IMR-90 (cell line): ENCODE results near the gene CGREF1. TPM values are rescaled to one million over a fixed set of nuclear protein-coding genes. Genes with fewer than 3 reads are reported as not detected.

ENCODE experiments used
- ATAC-seq: fragments of 200-7000 bp; cut with Tn5 transposase; 2 replicates; pipeline ENCODE4 v1.9.1; 2020; ENCODE audit warnings: low read depth, mild to moderate bottlenecking, moderate library complexity
- BruUV-seq: library from RNA; stranded (reverse); fragments of 400-500 nt; replicated peaks from 2 replicates; lab custom pipeline; 2021; lab: Mats Ljungman, UMichigan
- CTCF ChIA-PET: fragments of 300-600 bp; formaldehyde crosslinking; extraction: SDS; loops from one replicate; lab custom pipeline; 2021; ENCODE audit warnings: antibody characterized with exemption; lab: Yijun Ruan, JAX
- POLR2A ChIA-PET: fragments of 300-600 bp; sonication (Branson Sonifier 250); formaldehyde crosslinking; loops from one replicate; lab custom pipeline; 2022; ENCODE audit warnings: antibody characterized with exemption; ENCODE audit not compliant: unreplicated experiment; lab: Charles Lee
- DNase-seq: peaks from one replicate; pipeline ENCODE4 v3.0.0; 2013
- H2AFZ ChIP-seq: replicated peaks from 2 replicates; pipeline ENCODE3; 2013; ENCODE audit warnings: low read length, mild to moderate bottlenecking; ENCODE audit not compliant: poor library complexity
- H2AK5ac ChIP-seq: 2 replicates; pipeline ENCODE4 v1.6.1; 2013; ENCODE audit warnings: low read depth, low read length, inconsistent platforms
- H2AK9ac ChIP-seq: replicated peaks from 2 replicates; pipeline ENCODE3; 2013; ENCODE audit warnings: mild to moderate bottlenecking, low read depth, low read length, moderate library complexity; ENCODE audit not compliant: poor library complexity
- H2BK120ac ChIP-seq: 2 replicates; pipeline ENCODE4 v1.6.1; 2013; ENCODE audit warnings: low read depth, low read length, inconsistent platforms
- H2BK15ac ChIP-seq: 3 replicates; pipeline ENCODE4 v1.6.1; 2013; ENCODE audit warnings: low read depth, low read length, inconsistent platforms
- H2BK20ac ChIP-seq: 2 replicates; pipeline ENCODE4 v1.6.1; 2013; ENCODE audit warnings: low read depth, mild to moderate bottlenecking, inconsistent platforms, low read length, moderate library complexity
- H2BK5ac ChIP-seq: 2 replicates; pipeline ENCODE4 v1.6.1; 2013; ENCODE audit warnings: mild to moderate bottlenecking, low read depth, low read length, inconsistent platforms; ENCODE audit not compliant: poor library complexity, severe bottlenecking
- H3K14ac ChIP-seq: replicated peaks from 2 replicates; pipeline ENCODE4 v1.6.1; 2013; ENCODE audit warnings: low read depth, low read length, inconsistent platforms
- H3K18ac ChIP-seq: 2 replicates; pipeline ENCODE4 v1.6.1; 2013; ENCODE audit warnings: low read depth, low read length, control low read depth
- H3K23ac ChIP-seq: 2 replicates; pipeline ENCODE4 v1.6.1; 2013; ENCODE audit warnings: low read depth, low read length, inconsistent platforms
- H3K27ac ChIP-seq: 2 replicates; pipeline ENCODE4 v1.5.1; 2013; ENCODE audit warnings: mild to moderate bottlenecking, control low read depth, low read length; ENCODE audit not compliant: insufficient read depth
- H3K27me3 ChIP-seq: 2 replicates; pipeline ENCODE4 v1.6.1; 2013; ENCODE audit warnings: low read length; ENCODE audit not compliant: control insufficient read depth, insufficient read depth
- H3K36me3 ChIP-seq: 2 replicates; pipeline ENCODE4 v1.6.1; 2013; ENCODE audit warnings: low read length, mixed read lengths; ENCODE audit not compliant: control insufficient read depth, insufficient read depth
- H3K4ac ChIP-seq: 2 replicates; pipeline ENCODE4 v1.6.1; 2013; ENCODE audit warnings: low read depth, low read length, inconsistent platforms
- H3K4me1 ChIP-seq: 2 replicates; pipeline ENCODE4 v1.6.1; 2013; ENCODE audit warnings: low read length, mixed read lengths; ENCODE audit not compliant: control insufficient read depth, insufficient read depth
- H3K4me2 ChIP-seq: 2 replicates; pipeline ENCODE4 v1.6.1; 2013; ENCODE audit warnings: low read depth, mild to moderate bottlenecking, control low read depth, low read length, moderate library complexity
- H3K4me3 ChIP-seq: 2 replicates; pipeline ENCODE4 v1.5.1; 2013; ENCODE audit warnings: low read depth, mild to moderate bottlenecking, control low read depth, low read length, moderate library complexity; ENCODE audit not compliant: insufficient read depth
- H3K56ac ChIP-seq: 2 replicates; pipeline ENCODE4 v1.6.1; 2013; ENCODE audit warnings: low read length, inconsistent platforms; ENCODE audit not compliant: insufficient read depth; ENCODE audit errors: extremely low read depth
- H3K79me1 ChIP-seq, 2 experiments: 2 replicates each; pipeline ENCODE4 v1.6.1; 2013; ENCODE audit warnings: low read length in 2 of 2, inconsistent platforms in 1 of 2, low read depth in 1 of 2
- H3K9ac ChIP-seq: 2 replicates; pipeline ENCODE4 v1.6.1; 2013; ENCODE audit warnings: low read depth, low read length, control low read depth
- H3K9me1 ChIP-seq: 2 replicates; pipeline ENCODE4 v1.6.1; 2013; ENCODE audit warnings: low read length, inconsistent platforms; ENCODE audit not compliant: insufficient read depth
- H3K9me3 ChIP-seq: 2 replicates; pipeline ENCODE4 v1.6.1; 2013; ENCODE audit warnings: low read length; ENCODE audit not compliant: control insufficient read depth, insufficient read depth
- H4K20me1 ChIP-seq: 2 replicates; pipeline ENCODE4 v1.6.1; 2013; ENCODE audit warnings: low read length, inconsistent platforms; ENCODE audit not compliant: insufficient read depth
- H4K5ac ChIP-seq: 2 replicates; pipeline ENCODE4 v1.6.1; 2013; ENCODE audit warnings: mild to moderate bottlenecking, low read depth, low read length, control low read depth
- H4K8ac ChIP-seq, 2 experiments: 2 replicates each; pipeline ENCODE4 v1.6.1; 2013; ENCODE audit warnings: low read depth in 2 of 2, low read length in 2 of 2, control low read depth in 1 of 2, inconsistent platforms in 1 of 2
- H4K91ac ChIP-seq: 2 replicates; pipeline ENCODE4 v1.6.1; 2013; ENCODE audit warnings: low read depth, low read length, inconsistent platforms; ENCODE audit not compliant: insufficient read depth
- BHLHE40 ChIP-seq: fragments of 150-350 bp; IDR thresholded peaks from 2 replicates; pipeline ENCODE4 v1.6.1; 2016; ENCODE audit warnings: mild to moderate bottlenecking, low read depth, low read length
- CEBPB ChIP-seq: IDR thresholded peaks from 2 replicates; pipeline ENCODE4 v1.6.1; 2012; ENCODE audit warnings: low read depth, low read length, improper control_type of control experiment
- CHD1 ChIP-seq: IDR thresholded peaks from 2 replicates; pipeline ENCODE4 v1.6.1; 2012; ENCODE audit warnings: low read depth, low read length, improper control_type of control experiment
- FOS ChIP-seq: fragments of 150-350 bp; IDR thresholded peaks from 2 replicates; pipeline ENCODE4 v1.6.1; 2016; ENCODE audit warnings: low read depth, low read length
- MAZ ChIP-seq: IDR thresholded peaks from 2 replicates; pipeline ENCODE4 v1.6.1; 2012; ENCODE audit warnings: low read depth, mild to moderate bottlenecking, low read length, improper control_type of control experiment, moderate library complexity, borderline replicate concordance
- NFE2L2 ChIP-seq: fragments of 150-350 bp; IDR thresholded peaks from 2 replicates; pipeline ENCODE4 v1.6.1; 2016; ENCODE audit warnings: low read depth, mild to moderate bottlenecking, low read length
- POLR2A ChIP-seq: IDR thresholded peaks from 2 replicates; pipeline ENCODE4 v1.6.1; 2012; ENCODE audit warnings: mild to moderate bottlenecking, low read depth, low read length
- RAD21 ChIP-seq: IDR thresholded peaks from 2 replicates; pipeline ENCODE4 v1.6.1; 2012; ENCODE audit warnings: low read length, improper control_type of control experiment
- RCOR1 ChIP-seq: IDR thresholded peaks from 2 replicates; pipeline ENCODE4 v1.6.1; 2012; ENCODE audit warnings: mild to moderate bottlenecking, low read length, improper control_type of control experiment; ENCODE audit not compliant: insufficient replicate concordance
- SMC3 ChIP-seq: fragments of 150-350 bp; IDR thresholded peaks from 2 replicates; pipeline ENCODE4 v1.6.1; 2016; ENCODE audit warnings: low read depth, mild to moderate bottlenecking, antibody characterized with exemption, low read length, moderate library complexity
- WGBS, 2 experiments: methylation state at CpG; one replicate each; pipeline versions ENCODE4 v1.1.5 to v1.1.7; 2013; ENCODE audit warnings: missing lambda C conversion rate in 2 of 2; ENCODE audit not compliant: insufficient read length in 1 of 2; ENCODE audit errors: extremely low coverage in 2 of 2; 5-methylcytosine and 5-hydroxymethylcytosine counted together
- dilution Hi-C: fragments of 300-500 bp; cut with HindIII; formaldehyde crosslinking; loops from one replicate; pipeline ENCODE4 v1.14.3; 2018; ENCODE audit warnings: low sequenced_read_pairs; ENCODE audit not compliant: unreplicated experiment
- in situ Hi-C: fragments of 300-500 bp; cut with MboI; formaldehyde crosslinking; loops from 3 replicates; pipeline ENCODE4 v1.14.3; 2019; ENCODE audit warnings: low sequenced_read_pairs, inconsistent platforms, mixed read lengths
- intact Hi-C: fragments of 100-400 bp; cut with micrococcal nuclease; formaldehyde crosslinking; loops from 2 replicates; pipeline ENCODE4 v1.10.0; 2022
- polyA plus RNA-seq, 3 experiments: library from polyadenylated mRNA; depleted of rRNA; stranded (reverse); fragments of >200 nt; gene quantifications; 2 replicates each; pipeline ENCODE4 v1.2.3, GENCODE V29; 2012; ENCODE audit warnings: low replicate concordance in 1 of 3
- total RNA-seq: library from RNA; depleted of rRNA; stranded (reverse); fragments of >200 nt; gene quantifications from 2 replicates; pipeline ENCODE4 v1.2.3, GENCODE V29; 2012
- TF ChIP-seq, protein P1 (sequence below): fragments of 150-350 bp; IDR thresholded peaks from 2 replicates; pipeline ENCODE4 v1.6.1; 2016; ENCODE audit warnings: low read depth, mild to moderate bottlenecking, low read length, moderate library complexity, borderline replicate concordance

The CGREF1 gene
- total and polyA plus RNA-seq, 2 of the 4 experiments (the other 2 are of a cell fraction): 0.54 to 1.3 TPM

DNA sequence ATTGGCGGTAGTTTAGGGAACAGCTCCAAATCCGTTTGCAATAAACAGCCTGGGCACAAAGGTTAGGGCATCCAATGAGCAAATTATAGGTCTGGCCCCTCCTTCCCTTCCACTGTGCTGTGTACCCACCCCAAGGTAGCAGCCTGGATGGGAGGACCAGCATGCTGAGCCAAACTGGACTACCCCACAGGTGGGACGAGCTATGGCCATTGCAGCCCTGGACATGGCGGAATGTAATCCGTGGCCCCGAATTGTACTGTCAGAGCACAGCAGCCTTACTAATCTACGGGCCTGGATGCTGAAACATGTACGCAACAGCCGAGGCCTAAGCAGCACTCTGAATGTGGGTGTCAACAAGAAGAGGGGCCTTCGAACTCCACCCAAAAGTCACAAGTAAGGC is 60.7 kb downstream of the CGREF1 start:
- Histone ChIP-seq H3K4me2 (no peak overlapping the region), H2BK15ac (no peak overlapping the region), H2AK5ac (no peak overlapping the region), H4K8ac (no peak overlapping the region), H4K91ac (no peak overlapping the region), H3K4ac (no peak overlapping the region), H3K18ac (no peak overlapping the region), H3K23ac (no peak overlapping the region), H3K27me3 (no peaks in the 10 kb centered on the region), H3K9ac (no peak overlapping the region), H3K36me3 (peaks cover 43% of the 10 kb centered on the region), H3K4me1 (no peaks in the 10 kb centered on the region), H3K9me3 (no peaks in the 10 kb centered on the region), H3K9me1 (peaks cover 8% of the 10 kb centered on the region), H3K56ac (no peak overlapping the region), H2AFZ (no peak overlapping the region), H3K4me3 (no peak overlapping the region), H2BK120ac (no peak overlapping the region), H4K5ac (no peak overlapping the region), H4K20me1 (no peaks in the 10 kb centered on the region; the same call in none of the 2 replicates), H2BK20ac (no peak overlapping the region), H2BK5ac (no peak overlapping the region), H3K79me1 (peaks cover 6 to 28% of the 10 kb centered on the region in 2 experiments; a peak in 2 of 4 replicates), H3K14ac (no peak overlapping the region), H3K27ac (no peak overlapping the region), H2AK9ac (no peak overlapping the region)
- no TSS peak for BruUV-seq
- dilution Hi-C loops (no loop called here), in situ Hi-C loops (no loop called here), intact Hi-C loops (no loop called here)
- ChIA-PET CTCF (interaction anchor here (0.6 kb wide), 1 partner anchor 96 kb away, joined by 6 read pairs; no protein-coding TSS in a partner anchor), POLR2A (interaction anchor here (1.0 kb wide), 2 partner anchors 10 to 12 kb away, joined by 3 read pairs; no protein-coding TSS in a partner anchor)
- ATAC-seq: no peak
- 92% methylated on average over 4 of the region's 10 CpGs; no CpG with 5 or more reads in 1 of the 2 experiments for WGBS, 2 experiments
- no peak for TF ChIP-seq RCOR1
- no peak for TF ChIP-seq MAZ
- no peak for TF ChIP-seq RAD21
- no peak for TF ChIP-seq CEBPB
- no peak for TF ChIP-seq NFE2L2
- no peak for TF ChIP-seq POLR2A
- TF ChIP-seq FOS: no peak
- TF ChIP-seq, protein P1, sequence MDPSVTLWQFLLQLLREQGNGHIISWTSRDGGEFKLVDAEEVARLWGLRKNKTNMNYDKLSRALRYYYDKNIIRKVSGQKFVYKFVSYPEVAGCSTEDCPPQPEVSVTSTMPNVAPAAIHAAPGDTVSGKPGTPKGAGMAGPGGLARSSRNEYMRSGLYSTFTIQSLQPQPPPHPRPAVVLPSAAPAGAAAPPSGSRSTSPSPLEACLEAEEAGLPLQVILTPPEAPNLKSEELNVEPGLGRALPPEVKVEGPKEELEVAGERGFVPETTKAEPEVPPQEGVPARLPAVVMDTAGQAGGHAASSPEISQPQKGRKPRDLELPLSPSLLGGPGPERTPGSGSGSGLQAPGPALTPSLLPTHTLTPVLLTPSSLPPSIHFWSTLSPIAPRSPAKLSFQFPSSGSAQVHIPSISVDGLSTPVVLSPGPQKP: no peak
- no peak for TF ChIP-seq CHD1
- no peak for TF ChIP-seq SMC3
- no peak for TF ChIP-seq BHLHE40
- no peak for DNase-seq
